NT2/D1 (cell line): ENCODE data around the gene ERMP1.

Experiments used
- DNase-seq: peaks from one replicate; pipeline ENCODE4 v3.0.0-alpha.2; 2011; ENCODE audit warnings: low read depth, low spot score
- H3K27me3 ChIP-seq: 2 replicates; pipeline ENCODE4 v1.6.0; 2011; ENCODE audit warnings: mild to moderate bottlenecking; ENCODE audit not compliant: insufficient read length, insufficient read depth
- H3K36me3 ChIP-seq: 2 replicates; pipeline ENCODE4 v1.6.1; 2011; ENCODE audit warnings: mild to moderate bottlenecking, low read length, mixed read lengths; ENCODE audit not compliant: insufficient read depth, insufficient read length
- H3K4me1 ChIP-seq: 2 replicates; pipeline ENCODE4 v1.5.1; 2011; ENCODE audit not compliant: insufficient read depth, insufficient read length
- H3K4me3 ChIP-seq: 2 replicates; pipeline ENCODE4 v1.5.1; 2011; ENCODE audit warnings: low read depth; ENCODE audit not compliant: insufficient read length
- H3K9ac ChIP-seq: 2 replicates; pipeline ENCODE4 v1.6.0; 2011; ENCODE audit warnings: low read depth; ENCODE audit not compliant: insufficient read length
- H3K9me3 ChIP-seq: 2 replicates; pipeline ENCODE4 v1.5.1; 2011; ENCODE audit warnings: mild to moderate bottlenecking, low read length; ENCODE audit not compliant: insufficient read depth
- SUZ12 ChIP-seq: IDR thresholded peaks from 2 replicates; pipeline ENCODE4 v1.6.1; 2011; ENCODE audit not compliant: insufficient read length, insufficient read depth; ENCODE audit errors: extremely low read depth
- YY1 ChIP-seq: IDR thresholded peaks from 2 replicates; pipeline ENCODE4 v1.6.1; 2011; ENCODE audit not compliant: insufficient read length, insufficient read depth
- ZNF274 ChIP-seq: IDR thresholded peaks from 2 replicates; pipeline ENCODE4 v1.6.1; 2011; ENCODE audit warnings: mild to moderate bottlenecking, low read depth, low read length

Gene ERMP1

GRCh38 chr9:5853617-5854016 is 20.7 kb upstream of the ERMP1 start:
- no peak for DNase-seq
- Histone ChIP-seq H3K9me3 (no peaks in the 10 kb centered on the region), H3K27me3 (no peaks in the 10 kb centered on the region), H3K9ac (no peak overlapping the region), H3K4me1 (no peaks in the 10 kb centered on the region), H3K4me3 (no peak overlapping the region), H3K36me3 (no peaks in the 10 kb centered on the region)
- no peak for TF ChIP-seq YY1
- no peak for TF ChIP-seq ZNF274

GRCh38 chr9:5852987-5853386 is 20.1 kb upstream of the ERMP1 start:
- DNase-seq: no peak
- no peaks in the 10 kb centered on the region for H3K4me1 ChIP-seq
- no peak for TF ChIP-seq ZNF274
- TF ChIP-seq SUZ12: no peak
- TF ChIP-seq YY1: no peak
- no peaks in the 10 kb centered on the region for H3K27me3 ChIP-seq
- H3K9me3 ChIP-seq: no peaks in the 10 kb centered on the region
- no peak overlapping the region for H3K4me3 ChIP-seq
- H3K36me3 ChIP-seq: no peaks in the 10 kb centered on the region
- H3K9ac ChIP-seq: no peak overlapping the region

GRCh38 chr9:5851445-5851844 is 18.5 kb upstream of the ERMP1 start:
- Histone ChIP-seq H3K27me3 (no peaks in the 10 kb centered on the region), H3K9ac (no peak overlapping the region), H3K36me3 (no peaks in the 10 kb centered on the region), H3K4me3 (no peak overlapping the region), H3K9me3 (no peaks in the 10 kb centered on the region), H3K4me1 (no peaks in the 10 kb centered on the region)
- TF ChIP-seq SUZ12: no peak
- DNase-seq: no peak

GRCh38 chr9:5850724-5851122 is 17.8 kb upstream of the ERMP1 start:
- no peaks in the 10 kb centered on the region for H3K4me1 ChIP-seq
- no peak overlapping the region for H3K9ac ChIP-seq
- DNase-seq: no peak
- no peaks in the 10 kb centered on the region for H3K36me3 ChIP-seq
- no peak overlapping the region for H3K4me3 ChIP-seq
- H3K9me3 ChIP-seq: no peaks in the 10 kb centered on the region
- TF ChIP-seq SUZ12 (no peak), ZNF274 (no peak), YY1 (no peak)
- no peaks in the 10 kb centered on the region for H3K27me3 ChIP-seq

- TF ChIP-seq ZNF274 (no peak), SUZ12 (no peak), YY1 (no peak)
- Histone ChIP-seq H3K4me1 (peaks cover 3% of the 10 kb centered on the region), H3K9me3 (no peaks in the 10 kb centered on the region), H3K9ac (no peak overlapping the region), H3K27me3 (no peaks in the 10 kb centered on the region), H3K36me3 (no peaks in the 10 kb centered on the region), H3K4me3 (no peak overlapping the region)
- DNase-seq: no peak
These were observed 15.5 kb upstream of the ERMP1 start for GRCh38 chr9:5848372-5848882.

GRCh38 chr9:5846501-5846921 is 13.6 kb upstream of the ERMP1 start:
- Histone ChIP-seq H3K4me1 (peaks cover 3% of the 10 kb centered on the region), H3K27me3 (no peaks in the 10 kb centered on the region), H3K9me3 (peaks cover 4% of the 10 kb centered on the region; the same call in 1 of the 2 replicates), H3K4me3 (no peak overlapping the region), H3K36me3 (no peaks in the 10 kb centered on the region), H3K9ac (no peak overlapping the region)
- TF ChIP-seq ZNF274 (no peak), SUZ12 (no peak), YY1 (no peak)
- DNase-seq: no peak

- no peak overlapping the region for H3K4me3 ChIP-seq
- DNase-seq: no peak
- no peaks in the 10 kb centered on the region for H3K27me3 ChIP-seq
- H3K9ac ChIP-seq: no peak overlapping the region
- no peak for TF ChIP-seq YY1
- no peak for TF ChIP-seq SUZ12
- TF ChIP-seq ZNF274: no peak
- H3K36me3 ChIP-seq: no peaks in the 10 kb centered on the region
- peaks cover 4% of the 10 kb centered on the region; the same call in 1 of the 2 replicates for H3K9me3 ChIP-seq
- H3K4me1 ChIP-seq: peaks cover 3% of the 10 kb centered on the region
These were observed 13.2 kb upstream of the ERMP1 start for GRCh38 chr9:5846096-5846495.

GRCh38 chr9:5845157-5845531 is 12.2 kb upstream of the ERMP1 start:
- TF ChIP-seq SUZ12 (no peak), YY1 (no peak), ZNF274 (no peak)
- no peak for DNase-seq
- Histone ChIP-seq H3K4me1 (peaks cover 3% of the 10 kb centered on the region), H3K27me3 (no peaks in the 10 kb centered on the region), H3K9ac (no peak overlapping the region), H3K9me3 (peaks cover 4% of the 10 kb centered on the region; the same call in 1 of the 2 replicates), H3K36me3 (no peaks in the 10 kb centered on the region), H3K4me3 (no peak overlapping the region)
